NCI-H82 treated with DMSO at 0.1 percent for 48 hours (cell line): ENCODE measurements around the gene CD69.
"Not testable (repeated sequence)": the region's sequence is repeated elsewhere in the genome, so short reads cannot be mapped to it uniquely, and the experiment has no call there.

Experiments used
- DNase-seq: peaks from one replicate; lab custom pipeline; 2025; ENCODE audit not compliant: unreplicated experiment; lab: John Stamatoyannopoulos, UW

The CD69 gene

GRCh38 chr12:9724023-9724422 is 36.7 kb downstream of the CD69 start:
- DNase-seq = no peak

GRCh38 chr12:9721394-9722092 is 39.2 kb downstream of the CD69 start:
- DNase-seq = no peak

- DNase-seq = no peak
Observed at GRCh38 chr12:9719790-9720189, 40.9 kb downstream of the CD69 start.

- DNase-seq = no peak
Observed at GRCh38 chr12:9718968-9719367, 41.7 kb downstream of the CD69 start.

- no peak for DNase-seq
Observed at GRCh38 chr12:9717070-9717925, 43.4 kb downstream of the CD69 start.

- DNase-seq = not testable (repeated sequence)
Observed at GRCh38 chr12:9713032-9713558, 47.6 kb downstream of the CD69 start.

- DNase-seq = no peak
Observed at GRCh38 chr12:9711664-9712063, 49.0 kb downstream of the CD69 start.

- no peak for DNase-seq
Observed at GRCh38 chr12:9710584-9711375, 49.9 kb downstream of the CD69 start.

- DNase-seq = no peak
Observed at GRCh38 chr12:9708853-9709252, 51.8 kb downstream of the CD69 start.

- DNase-seq = peak; percentile 24
Observed at GRCh38 chr12:9707864-9708808, 52.6 kb downstream of the CD69 start.

- no peak for DNase-seq
Observed at GRCh38 chr12:9707356-9707755, 53.3 kb downstream of the CD69 start.

- DNase-seq = no peak
Observed at GRCh38 chr12:9706086-9706685, 54.5 kb downstream of the CD69 start.

GRCh38 chr12:9704561-9704960 is 56.1 kb downstream of the CD69 start:
- not testable (repeated sequence) for DNase-seq
